Measurements from ENCODE around the gene TIMM17A.
"Not testable (repeated sequence)": the region's sequence is repeated elsewhere in the genome, so short reads cannot be mapped to it uniquely, and the experiment has no call there.

TIMM17A gene

DNA sequence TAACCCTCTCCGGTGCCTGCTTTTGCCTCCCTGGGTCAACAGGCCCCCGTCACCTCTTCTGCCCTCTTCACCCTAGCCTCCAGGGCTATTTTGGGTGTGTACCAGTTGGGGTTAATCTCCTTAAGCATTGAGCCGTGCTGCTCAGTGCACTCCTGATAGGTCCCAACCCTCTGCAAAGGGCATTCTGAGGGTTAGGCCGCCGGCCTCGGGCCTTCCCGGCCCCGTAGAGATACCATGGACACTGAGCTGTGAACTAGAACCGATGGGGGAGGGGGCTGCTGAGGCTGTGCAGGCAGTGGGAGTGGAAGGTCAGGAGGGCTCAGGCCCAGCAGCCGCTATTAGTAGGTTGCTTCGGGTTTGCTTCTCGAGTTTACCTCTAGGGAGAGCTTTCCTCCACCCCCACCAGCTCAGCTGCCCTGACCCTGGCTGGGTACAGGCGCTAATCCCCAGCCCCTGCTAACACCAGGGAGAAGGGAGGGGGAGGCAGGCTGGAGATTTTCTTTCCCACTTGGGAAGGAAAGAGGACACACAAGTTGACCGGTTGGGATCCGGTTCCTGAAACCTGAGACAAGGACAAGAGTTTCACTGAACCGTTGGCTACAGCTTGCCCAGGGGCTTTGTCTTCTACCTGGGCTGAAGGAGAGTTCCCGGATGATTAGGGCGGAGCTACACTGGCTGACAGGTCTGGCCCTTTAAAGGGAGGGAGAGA, 13.7 kb upstream of the TIMM17A start:
- no peak for DNase-seq

DNA sequence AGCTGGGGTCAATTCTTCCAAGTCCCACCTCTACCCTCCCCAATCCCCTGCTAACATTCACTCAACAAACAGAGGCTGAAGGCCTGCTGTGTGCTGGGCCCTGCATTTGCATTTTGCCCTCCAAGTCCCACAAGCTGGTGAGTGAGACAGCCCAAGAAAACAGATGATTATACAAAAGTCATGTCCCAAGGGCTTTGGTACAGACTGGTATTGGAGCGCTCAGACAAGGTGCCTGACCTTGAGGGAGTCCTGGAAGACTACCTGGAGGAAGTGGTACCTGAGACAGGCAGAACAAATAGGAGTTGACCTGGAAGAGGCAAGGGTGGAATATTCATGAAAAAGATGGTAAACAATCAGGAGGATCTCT, 13.2 kb upstream of the TIMM17A start:
- DNase-seq: no peak

DNA sequence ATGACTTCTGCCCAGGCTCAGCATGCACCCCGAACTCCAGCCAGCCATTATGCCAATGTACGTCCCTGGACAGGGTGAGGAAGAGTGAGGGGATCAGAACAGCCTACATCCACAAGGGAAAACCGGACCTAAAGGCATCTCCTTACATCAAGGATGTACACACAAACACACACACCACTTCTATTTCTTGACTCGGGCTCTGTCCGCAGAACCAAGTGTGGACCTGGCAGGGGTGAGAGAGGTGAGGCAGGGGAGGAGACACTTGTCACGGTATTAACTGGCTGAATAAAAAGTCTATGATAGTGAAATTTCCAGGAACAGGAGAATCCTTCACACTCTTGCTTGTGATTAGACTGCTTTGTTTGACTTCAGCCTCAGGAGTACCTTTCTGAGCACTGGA, 11.3 kb upstream of the TIMM17A start:
- DNase-seq: no peak

DNA sequence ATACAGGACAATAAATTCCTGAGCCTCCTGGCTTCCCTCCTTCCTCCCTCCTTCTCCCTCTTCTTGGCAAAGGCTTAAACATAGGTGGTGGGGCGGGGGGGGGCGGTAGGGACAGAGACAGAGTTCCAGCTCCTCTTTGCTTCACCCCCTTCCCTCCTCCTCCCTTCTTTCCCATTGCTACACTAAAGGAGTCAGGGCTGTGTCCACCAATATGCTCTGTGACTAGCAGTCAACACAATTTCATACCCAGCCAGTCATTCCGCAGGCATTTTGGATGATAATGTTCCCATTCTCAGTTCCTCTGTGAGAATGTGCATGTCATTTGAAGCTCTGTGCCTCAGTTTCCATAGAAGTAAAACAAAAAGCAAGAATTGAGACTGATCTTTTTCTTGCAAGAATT, 10.7 kb upstream of the TIMM17A start:
- no peak for DNase-seq

DNA sequence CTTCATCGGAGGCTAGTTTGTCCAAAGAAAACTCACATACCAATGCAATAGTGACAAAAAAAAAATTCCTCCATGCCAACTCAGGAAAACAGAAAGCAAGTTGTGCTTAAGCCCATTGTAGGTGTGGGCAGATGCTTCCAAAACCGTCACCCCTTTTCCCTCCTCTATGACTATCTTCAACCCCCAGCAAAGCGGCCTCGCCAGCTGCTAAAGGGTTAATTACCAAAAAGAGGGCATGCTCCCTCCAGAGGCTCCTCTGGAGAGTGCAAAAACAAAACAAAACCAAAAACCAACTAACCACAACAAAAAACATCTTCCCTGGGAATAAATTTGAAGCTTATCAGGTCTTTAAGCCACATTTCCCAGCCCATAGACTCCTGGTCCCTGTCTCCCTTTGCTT, 10.1 kb upstream of the TIMM17A start:
- DNase-seq: no peak

DNA sequence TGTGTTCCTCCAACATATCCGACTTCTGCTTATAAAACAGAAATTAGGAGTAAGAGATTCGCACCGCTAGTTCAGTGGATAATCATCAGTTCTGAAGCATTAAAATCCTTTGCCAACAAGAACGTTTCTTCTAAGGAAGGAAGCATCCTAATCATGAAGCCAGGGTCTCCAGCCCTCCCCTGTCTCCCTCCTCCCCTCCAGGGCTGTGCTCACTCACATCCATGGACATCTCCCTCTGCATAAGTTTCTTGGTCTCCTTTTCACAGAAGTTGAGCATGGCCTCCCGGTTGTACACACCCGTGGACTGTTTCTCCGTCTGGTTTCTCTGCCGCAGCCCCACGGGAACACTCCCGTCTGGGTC, 9.5 kb upstream of the TIMM17A start:
- DNase-seq: no peak

DNA sequence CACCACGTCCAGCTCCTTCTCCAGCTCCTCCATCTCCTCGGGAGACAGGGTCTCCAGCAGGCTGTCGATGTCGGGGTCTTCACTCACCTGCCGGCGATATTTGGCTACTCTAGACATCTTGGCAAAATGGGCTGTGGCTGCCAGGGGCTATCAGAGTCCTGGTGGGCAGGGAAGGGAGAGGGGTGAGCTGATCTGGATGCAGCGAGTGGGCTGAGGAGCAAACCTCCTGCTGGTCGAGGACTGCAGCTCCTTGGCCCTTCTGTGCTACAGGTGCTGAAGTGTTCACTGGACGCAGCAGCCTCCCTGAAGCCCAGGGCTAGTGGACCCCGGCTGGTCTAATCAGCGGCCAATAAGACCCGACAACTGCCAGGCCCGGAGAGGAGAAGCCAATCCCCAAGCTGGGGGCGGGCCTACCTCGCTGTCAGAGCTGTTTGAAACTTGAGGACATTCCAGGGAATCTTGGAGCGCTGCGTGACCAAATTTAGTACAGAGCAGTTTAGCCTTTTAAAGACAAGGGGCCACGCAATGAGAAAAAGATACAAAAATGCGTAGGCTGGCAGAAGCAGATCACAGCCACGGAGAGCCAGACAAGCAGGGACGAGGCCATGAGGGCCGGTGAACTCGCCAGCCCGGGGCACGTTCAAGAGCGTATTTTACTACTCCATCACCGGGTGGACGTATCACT, 8.9 kb upstream of the TIMM17A start, which contains the start of gene LMOD1:
TSS of gene LMOD1 (minus strand) at position 325 of the 685 bp plus-strand sequence. CDS start at position 117, 208 bp downstream.
- no peak for DNase-seq

DNA sequence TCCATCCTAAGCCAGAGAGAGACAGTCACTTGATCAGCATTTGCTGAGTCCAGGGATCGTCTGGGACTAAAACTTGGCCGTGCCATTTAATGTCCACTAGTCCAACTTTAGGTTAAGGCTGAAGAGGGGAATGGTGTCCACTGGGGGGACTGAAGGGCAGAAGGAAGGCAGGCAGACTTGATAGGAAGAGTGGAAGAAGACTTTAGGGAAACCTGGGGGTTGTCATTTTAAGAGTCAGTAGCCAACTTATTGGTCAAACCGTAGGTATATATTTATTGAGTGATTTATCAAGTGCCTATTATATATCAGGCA, 7.7 kb upstream of the TIMM17A start:
- no peak for DNase-seq

DNA sequence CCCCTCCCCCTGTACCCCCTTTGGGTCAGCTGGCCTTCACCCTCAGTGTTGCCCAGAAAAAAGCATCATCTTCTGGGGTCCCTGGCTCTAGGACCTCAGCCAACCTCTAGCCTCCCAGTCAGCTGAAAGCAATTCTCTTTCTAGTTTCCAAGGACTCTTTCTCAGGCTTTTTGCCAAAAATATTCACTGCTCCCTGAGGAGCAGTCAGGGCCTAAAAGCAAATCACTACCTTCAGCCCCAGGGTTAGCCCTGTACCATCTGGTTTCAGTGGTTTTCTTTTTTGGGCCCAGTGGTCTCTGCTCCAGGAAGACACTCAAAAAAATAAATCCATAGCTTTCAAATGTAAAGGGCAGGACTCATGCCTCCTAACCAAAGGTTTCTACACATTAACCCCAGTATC, 5.8 kb upstream of the TIMM17A start:
- DNase-seq: no peak

DNA sequence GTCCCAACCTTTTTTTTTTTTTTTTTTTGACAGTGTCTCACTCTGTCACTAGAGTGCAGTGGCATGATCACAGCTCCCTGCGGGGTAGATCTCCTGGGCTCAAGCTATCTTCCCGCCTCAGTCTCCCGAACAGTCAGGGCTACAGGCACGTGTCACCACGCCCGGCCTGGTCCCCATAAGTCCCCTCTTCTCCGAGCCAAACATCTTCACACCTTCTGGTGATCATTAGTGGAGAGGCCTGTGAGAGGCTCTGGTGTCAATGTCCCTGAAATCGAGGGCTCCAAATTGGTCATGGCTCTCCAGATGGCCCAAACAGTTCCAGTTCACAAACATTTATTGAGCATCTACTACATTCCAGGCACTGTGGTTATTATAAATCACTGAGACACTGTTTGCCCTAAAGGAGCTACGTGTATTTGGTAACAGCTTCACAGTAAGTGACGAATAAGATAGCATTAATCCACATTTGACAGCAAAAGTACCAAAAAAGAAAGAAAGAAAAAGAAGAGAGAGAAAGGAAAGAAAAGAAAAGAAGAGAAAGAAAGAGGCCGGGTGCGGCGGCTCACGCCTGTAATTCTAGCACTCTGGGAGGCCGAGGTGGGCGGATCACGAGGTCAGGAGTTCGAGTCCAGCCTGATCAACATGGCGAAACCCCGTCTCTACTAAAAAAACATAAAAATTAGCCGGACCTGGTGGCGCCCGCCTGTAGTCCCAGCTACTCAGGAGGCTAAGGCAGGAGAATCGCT, 867 bp upstream of the TIMM17A start:
- DNase-seq: no peak

DNA sequence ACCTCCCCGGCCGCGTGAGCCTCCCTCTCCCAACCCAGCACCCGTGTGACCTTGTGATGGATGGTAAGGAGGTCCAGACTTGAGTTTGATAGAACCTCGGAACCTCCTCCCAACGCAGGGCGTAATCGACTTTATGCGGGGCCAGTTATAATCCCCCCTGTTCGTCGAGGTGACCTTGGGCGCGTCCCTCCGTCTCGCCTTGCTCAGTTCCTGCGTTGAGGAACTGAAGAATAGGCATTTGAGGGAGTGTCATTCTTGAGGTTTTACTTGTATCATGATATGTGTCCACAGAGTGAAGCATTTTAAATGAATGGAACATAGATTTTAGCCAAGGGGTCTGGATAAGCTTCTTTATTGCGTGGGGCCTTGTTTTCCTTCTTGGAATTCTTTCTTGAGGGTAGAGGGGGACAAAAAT, 433 bp downstream of the TIMM17A start:
- no peak for DNase-seq

DNA sequence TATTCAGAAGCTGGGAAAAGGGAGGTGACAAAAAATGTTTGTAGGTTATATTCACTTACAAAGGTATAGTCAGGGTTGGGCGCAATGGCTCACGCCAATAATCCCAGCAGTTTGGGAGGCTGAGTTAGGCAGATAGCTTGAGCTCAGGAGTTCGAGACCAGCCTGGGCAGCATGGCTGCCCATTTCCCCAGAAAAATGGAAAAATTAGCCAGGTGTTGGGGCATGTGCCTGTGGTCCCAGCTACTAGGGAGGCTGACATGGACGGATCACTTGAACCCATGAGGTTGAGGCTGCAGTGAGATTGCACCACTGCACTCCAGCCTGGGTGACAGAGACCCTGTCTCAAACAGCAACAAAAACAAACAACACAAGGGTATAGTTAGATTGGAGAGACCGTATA, 3.0 kb downstream of the TIMM17A start:
- DNase-seq: no peak

DNA sequence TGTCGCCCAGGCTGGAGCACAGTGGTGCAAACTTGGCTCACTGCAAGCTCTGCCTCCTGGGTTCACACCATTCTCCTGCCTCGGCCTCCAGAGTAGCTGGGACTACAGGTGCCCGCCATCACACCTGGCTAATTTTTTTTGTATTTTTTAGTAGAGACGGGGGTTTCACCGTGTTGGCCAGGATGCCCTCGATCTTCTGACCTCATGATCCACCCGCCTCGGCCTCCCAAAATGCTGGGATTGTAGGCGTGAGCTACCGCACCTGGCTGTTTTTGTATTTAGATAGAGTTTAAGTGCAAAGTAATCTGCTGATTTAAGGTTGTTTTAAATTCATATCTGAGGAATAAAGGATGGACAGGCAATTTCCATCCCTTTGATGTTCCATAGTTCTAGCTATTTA, 7.1 kb downstream of the TIMM17A start:
- DNase-seq: not testable (repeated sequence)

DNA sequence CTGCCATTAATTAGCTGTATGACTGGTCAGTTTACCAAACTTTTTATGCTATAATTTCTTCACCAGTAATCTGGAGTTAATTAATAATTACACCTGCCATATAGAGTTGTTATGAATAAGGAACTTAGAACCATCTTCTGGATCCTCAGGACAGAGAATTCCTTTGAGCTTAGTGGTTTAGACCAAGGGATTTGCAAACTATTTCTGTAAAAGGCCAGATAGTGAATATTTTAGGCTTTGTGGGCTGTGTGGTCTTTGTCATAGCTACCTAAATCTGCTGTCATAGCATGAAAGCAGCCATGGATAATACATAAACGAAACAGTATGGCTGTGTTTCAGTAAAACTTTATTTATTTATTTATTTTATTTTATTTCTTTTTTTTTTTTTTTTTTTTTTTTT, 9.0 kb downstream of the TIMM17A start:
- DNase-seq: no peak

DNA sequence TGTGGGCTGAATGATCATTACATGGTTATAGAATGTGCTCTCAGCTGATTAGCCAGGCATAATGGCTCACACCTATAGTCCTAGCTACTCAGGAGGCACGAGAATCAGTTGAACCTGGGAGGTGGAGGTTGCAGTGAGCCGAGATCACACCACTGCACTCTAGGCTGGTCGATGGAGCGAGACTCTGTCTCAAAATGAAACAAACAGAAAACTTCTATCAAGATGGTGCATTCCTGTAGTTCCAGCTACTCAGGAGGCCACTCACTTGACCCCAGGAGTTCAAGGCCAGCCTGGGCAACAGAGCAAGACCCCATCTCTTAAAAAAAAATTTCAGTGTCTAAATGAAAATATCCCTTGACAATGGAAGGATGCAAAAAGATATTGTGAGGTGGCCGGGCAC, 10.9 kb downstream of the TIMM17A start:
- DNase-seq: no peak

DNA sequence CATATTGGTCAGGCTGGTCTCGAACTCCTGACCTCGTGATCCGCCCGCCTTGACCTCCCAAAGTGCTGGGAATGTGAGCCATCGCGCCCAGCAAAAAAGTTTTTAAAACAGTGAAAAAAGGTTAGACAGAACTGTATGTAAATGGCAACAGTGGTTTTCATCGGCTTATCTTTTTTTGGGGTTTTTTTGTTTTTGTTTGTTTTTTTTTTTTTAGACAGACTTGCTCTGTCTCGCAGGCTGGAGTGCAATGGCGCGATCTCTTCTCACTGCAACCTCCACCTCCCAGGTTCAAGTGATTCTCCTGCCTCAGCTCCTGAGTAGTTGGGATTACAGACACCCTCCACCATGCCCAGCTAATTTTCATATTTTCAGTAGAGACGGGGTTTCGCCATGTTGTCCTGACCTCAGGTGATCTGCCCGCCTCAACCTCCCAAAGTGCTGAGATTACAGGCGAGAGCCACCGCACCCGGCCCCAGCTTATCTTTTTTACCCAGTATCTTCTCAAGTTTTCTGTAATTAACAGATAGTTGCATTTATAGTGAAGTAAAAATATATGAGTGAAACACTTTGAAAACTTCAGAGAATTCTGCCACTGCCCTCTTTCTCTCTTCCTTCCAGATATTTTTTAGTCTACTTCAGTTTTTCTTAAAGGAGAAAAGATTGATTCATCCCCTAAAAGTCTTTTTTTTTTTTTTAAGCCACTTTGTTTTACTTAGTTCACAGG, 13.1 kb downstream of the TIMM17A start:
- DNase-seq: no peak

DNA sequence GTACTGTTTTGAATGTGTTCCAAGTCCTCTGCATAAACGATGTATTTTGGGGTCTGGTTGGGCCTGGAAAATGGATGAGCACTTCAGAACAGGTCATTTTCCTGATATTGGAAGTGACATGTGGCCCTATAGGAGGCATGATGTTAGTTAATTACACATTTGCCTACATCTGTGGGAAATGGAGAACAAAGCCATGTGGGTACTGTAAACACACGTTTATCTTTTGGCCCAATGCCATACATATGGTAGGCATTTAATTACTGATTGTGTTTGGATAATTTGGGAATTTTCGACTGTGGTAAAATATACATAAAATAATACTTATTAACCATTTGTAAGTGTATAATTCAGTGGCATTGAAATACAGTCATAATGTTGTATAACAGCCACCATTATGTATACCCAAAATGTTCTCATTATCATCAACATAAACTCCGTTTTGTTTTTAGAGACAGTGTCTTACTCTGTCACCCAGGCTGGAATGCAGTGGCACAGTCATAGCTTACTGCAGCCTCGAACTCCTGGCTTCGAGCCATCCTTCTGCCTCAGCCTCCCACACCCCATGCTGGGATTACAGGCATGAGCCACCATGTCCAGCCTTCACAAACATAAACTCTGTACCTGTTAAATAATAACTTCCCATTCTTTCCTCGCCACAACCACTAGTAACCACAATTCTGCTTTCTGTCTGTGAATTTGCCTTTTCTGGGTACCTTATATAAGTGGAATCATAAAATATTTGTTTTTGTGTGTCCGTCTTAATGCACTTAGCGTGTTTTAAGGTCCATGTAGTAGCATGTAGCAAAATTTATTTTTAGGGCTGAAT, 15.2 kb downstream of the TIMM17A start:
- DNase-seq: no peak

DNA sequence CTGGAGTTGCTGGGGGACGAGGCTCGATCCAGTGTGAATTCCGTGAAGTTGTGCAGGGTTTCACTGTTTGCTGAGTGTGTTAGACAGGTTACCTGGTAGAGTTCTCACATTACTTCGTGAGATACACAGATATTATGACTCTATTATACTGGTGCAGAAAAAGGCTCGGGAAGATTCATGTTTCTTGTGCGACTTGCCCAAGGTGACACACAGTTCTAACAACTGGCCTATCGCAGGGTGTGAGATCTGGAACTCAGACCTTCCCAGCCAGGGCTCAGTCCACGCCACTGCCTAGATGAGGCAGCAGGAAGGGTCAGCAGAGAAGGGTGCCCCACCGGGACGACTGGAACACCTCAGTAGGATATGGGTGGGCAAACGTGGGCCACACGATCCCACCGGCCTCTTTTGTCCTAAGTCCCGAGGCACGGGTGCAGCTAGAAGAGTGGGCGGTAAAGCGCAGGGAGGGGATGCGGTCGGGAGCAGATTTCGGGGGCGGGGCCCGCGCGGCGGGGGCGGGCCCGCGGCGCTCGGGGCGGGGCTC, 26.8 kb downstream of the TIMM17A start:
- DNase-seq: no peak

DNA sequence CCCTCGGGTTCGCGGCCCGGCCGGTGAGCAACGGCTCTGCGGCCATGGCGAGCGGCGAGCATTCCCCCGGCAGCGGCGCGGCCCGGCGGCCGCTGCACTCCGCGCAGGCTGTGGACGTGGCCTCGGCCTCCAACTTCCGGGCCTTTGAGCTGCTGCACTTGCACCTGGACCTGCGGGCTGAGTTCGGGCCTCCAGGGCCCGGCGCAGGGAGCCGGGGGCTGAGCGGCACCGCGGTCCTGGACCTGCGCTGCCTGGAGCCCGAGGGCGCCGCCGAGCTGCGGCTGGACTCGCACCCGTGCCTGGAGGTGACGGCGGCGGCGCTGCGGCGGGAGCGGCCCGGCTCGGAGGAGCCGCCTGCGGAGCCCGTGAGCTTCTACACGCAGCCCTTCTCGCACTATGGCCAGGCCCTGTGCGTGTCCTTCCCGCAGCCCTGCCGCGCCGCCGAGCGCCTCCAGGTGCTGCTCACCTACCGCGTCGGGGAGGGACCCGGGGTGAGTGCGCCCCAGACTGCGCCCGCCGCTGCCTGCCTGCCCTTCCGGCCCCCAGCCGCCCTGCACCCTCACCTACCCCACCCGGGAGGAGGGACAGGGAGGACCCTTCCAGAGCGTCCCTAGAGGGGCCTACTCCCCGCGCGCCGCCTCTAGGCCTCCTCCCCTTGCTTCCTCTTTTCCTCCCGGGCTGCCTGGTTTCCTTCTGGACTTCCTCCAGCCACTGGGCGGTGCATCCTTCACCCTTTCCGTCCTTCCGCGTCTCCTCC, 27.5 kb downstream of the TIMM17A start, which contains the start of gene RNPEP:
TSS of gene RNPEP (plus strand) at position 26 of the 757 bp plus-strand sequence. CDS start at position 45, 19 bp downstream.
- DNase-seq: no peak

DNA sequence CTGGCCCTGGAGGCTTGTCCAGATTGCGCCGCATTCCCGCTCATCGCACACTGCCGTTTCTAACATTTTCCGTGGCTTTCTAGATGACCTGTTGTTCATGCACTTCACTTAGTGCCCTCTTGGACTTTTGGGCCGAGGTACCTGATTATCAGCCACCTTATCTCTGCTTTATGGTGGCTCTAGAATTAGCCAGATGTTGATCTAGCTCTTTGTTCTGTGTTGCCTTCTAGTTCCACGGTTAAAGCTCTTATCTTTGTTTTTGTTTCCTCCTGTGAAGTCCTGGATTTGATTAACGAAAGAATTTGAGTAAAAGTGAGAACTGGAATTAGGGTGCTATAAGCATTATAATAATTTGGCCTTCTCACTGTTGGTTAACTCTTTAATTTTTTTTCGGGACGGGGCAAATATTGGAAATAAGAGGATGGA, 28.1 kb downstream of the TIMM17A start:
- no peak for DNase-seq

DNA sequence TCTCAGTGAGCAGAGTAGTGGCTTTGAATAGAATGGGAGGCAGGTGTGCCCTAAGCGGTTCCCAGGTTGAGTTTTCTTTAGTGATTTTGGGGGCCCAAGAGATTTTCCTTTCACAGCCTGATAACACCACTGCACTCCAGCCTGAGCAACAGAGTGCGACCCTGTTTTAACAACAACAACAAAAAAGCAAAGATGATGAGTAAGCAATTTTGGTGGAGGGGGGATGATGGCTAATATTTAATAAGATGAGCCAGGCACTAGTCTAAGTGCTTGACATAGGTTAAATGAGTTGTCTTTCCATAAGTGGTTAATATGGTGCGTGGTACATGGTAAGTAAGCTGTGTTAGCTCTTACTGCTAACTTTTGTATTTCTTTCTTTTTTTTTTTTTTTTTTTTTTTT, 29.1 kb downstream of the TIMM17A start:
- no peak for DNase-seq

All from NCI-H1436 treated with DMSO at 0.1 percent for 48 hours (cell line).